Activated naive CD4-positive, alpha-beta T cell treated with anti-CD3 and anti-CD28 coated beads, Interleukin-2, amount 50 U/mL, for 24 hours (primary cell): ENCODE data around the gene ACE.

Experiments used
- H3K27ac Mint-ChIP-seq: one replicate; pipeline ENCODE4 v1.8.0; 2021; ENCODE audit warnings: mild to moderate bottlenecking, mixed read lengths
- H3K27me3 Mint-ChIP-seq: one replicate; pipeline ENCODE4 v1.8.0; 2021; ENCODE audit warnings: mixed read lengths
- H3K36me3 Mint-ChIP-seq: one replicate; pipeline ENCODE4 v1.8.0; 2021; ENCODE audit warnings: mixed read lengths
- H3K4me1 Mint-ChIP-seq: one replicate; pipeline ENCODE4 v1.8.0; 2021; ENCODE audit warnings: mixed read lengths
- H3K4me3 Mint-ChIP-seq: one replicate; pipeline ENCODE4 v1.8.0; 2021; ENCODE audit warnings: mild to moderate bottlenecking, mixed read lengths
- H3K9me3 Mint-ChIP-seq: one replicate; pipeline ENCODE4 v1.8.0; 2021; ENCODE audit warnings: mixed read lengths

The ACE gene

GRCh38 chr17:63477480-63478440 is 899 bp downstream of the ACE start:
- Mint-ChIP-seq H3K4me1 (peaks cover 7% of the 10 kb centered on the region), H3K27ac (no peak overlapping the region), H3K36me3 (no peaks in the 10 kb centered on the region), H3K9me3 (no peaks in the 10 kb centered on the region), H3K4me3 (peak overlapping the region; percentile 76), H3K27me3 (peaks cover 15% of the 10 kb centered on the region)

- Mint-ChIP-seq H3K27me3 (peaks cover 15% of the 10 kb centered on the region), H3K4me3 (no peak overlapping the region), H3K27ac (no peak overlapping the region), H3K36me3 (no peaks in the 10 kb centered on the region), H3K9me3 (no peaks in the 10 kb centered on the region), H3K4me1 (peaks cover 7% of the 10 kb centered on the region)
Observed at GRCh38 chr17:63478814-63479494, 2.1 kb downstream of the ACE start.

- no peak overlapping the region for H3K27ac Mint-ChIP-seq
- H3K4me3 Mint-ChIP-seq = no peak overlapping the region
- H3K9me3 Mint-ChIP-seq = no peaks in the 10 kb centered on the region
- H3K36me3 Mint-ChIP-seq = no peaks in the 10 kb centered on the region
- peaks cover 13% of the 10 kb centered on the region for H3K27me3 Mint-ChIP-seq
- H3K4me1 Mint-ChIP-seq = peaks cover 7% of the 10 kb centered on the region
Observed at GRCh38 chr17:63479495-63480184, 2.8 kb downstream of the ACE start.

- Mint-ChIP-seq H3K4me3 (no peak overlapping the region), H3K9me3 (no peaks in the 10 kb centered on the region), H3K36me3 (no peaks in the 10 kb centered on the region), H3K27me3 (peaks cover 13% of the 10 kb centered on the region), H3K4me1 (peaks cover 7% of the 10 kb centered on the region), H3K27ac (no peak overlapping the region)
Observed at GRCh38 chr17:63480192-63480784, 3.4 kb downstream of the ACE start.

- Mint-ChIP-seq H3K27ac (no peak overlapping the region), H3K9me3 (no peaks in the 10 kb centered on the region), H3K4me3 (no peak overlapping the region), H3K36me3 (no peaks in the 10 kb centered on the region), H3K27me3 (peaks cover 11% of the 10 kb centered on the region), H3K4me1 (peaks cover 7% of the 10 kb centered on the region)
Observed at GRCh38 chr17:63480826-63481487, 4.1 kb downstream of the ACE start.

- peaks cover 7% of the 10 kb centered on the region for H3K4me1 Mint-ChIP-seq
- no peaks in the 10 kb centered on the region for H3K36me3 Mint-ChIP-seq
- H3K4me3 Mint-ChIP-seq = no peak overlapping the region
- H3K27me3 Mint-ChIP-seq = peaks cover 11% of the 10 kb centered on the region
- no peaks in the 10 kb centered on the region for H3K9me3 Mint-ChIP-seq
- peak overlapping the region; percentile 51 for H3K27ac Mint-ChIP-seq
Observed at GRCh38 chr17:63481488-63481870, 4.6 kb downstream of the ACE start.

- no peak overlapping the region for H3K4me3 Mint-ChIP-seq
- peaks cover 6% of the 10 kb centered on the region for H3K4me1 Mint-ChIP-seq
- H3K27me3 Mint-ChIP-seq = peaks cover 11% of the 10 kb centered on the region
- no peaks in the 10 kb centered on the region for H3K36me3 Mint-ChIP-seq
- H3K9me3 Mint-ChIP-seq = no peaks in the 10 kb centered on the region
- no peak overlapping the region for H3K27ac Mint-ChIP-seq
Observed at GRCh38 chr17:63482509-63482908, 5.6 kb downstream of the ACE start.

GRCh38 chr17:63483038-63483437 is 6.2 kb downstream of the ACE start:
- H3K9me3 Mint-ChIP-seq = no peaks in the 10 kb centered on the region
- H3K27me3 Mint-ChIP-seq = peaks cover 6% of the 10 kb centered on the region
- H3K4me1 Mint-ChIP-seq = peaks cover under 1% of the 10 kb centered on the region
- H3K27ac Mint-ChIP-seq = no peak overlapping the region
- H3K36me3 Mint-ChIP-seq = no peaks in the 10 kb centered on the region
- no peak overlapping the region for H3K4me3 Mint-ChIP-seq

- no peak overlapping the region for H3K4me3 Mint-ChIP-seq
- peaks cover 2% of the 10 kb centered on the region for H3K27me3 Mint-ChIP-seq
- H3K36me3 Mint-ChIP-seq = no peaks in the 10 kb centered on the region
Observed at GRCh38 chr17:63483655-63484575, 7.1 kb downstream of the ACE start.

GRCh38 chr17:63486317-63487013 is 9.6 kb downstream of the ACE start:
- Mint-ChIP-seq H3K4me3 (no peak overlapping the region), H3K9me3 (no peaks in the 10 kb centered on the region), H3K4me1 (no peaks in the 10 kb centered on the region), H3K36me3 (no peaks in the 10 kb centered on the region), H3K27ac (no peak overlapping the region), H3K27me3 (no peaks in the 10 kb centered on the region)

More at GRCh38 chr17:63483655-63484575, 7.1 kb downstream of the ACE start:
- no peak overlapping the region for H3K27ac Mint-ChIP-seq
- no peaks in the 10 kb centered on the region for H3K9me3 Mint-ChIP-seq
- H3K4me1 Mint-ChIP-seq = no peaks in the 10 kb centered on the region

- no peak overlapping the region for H3K27ac Mint-ChIP-seq
- H3K4me3 Mint-ChIP-seq = no peak overlapping the region
- H3K9me3 Mint-ChIP-seq = no peaks in the 10 kb centered on the region
- no peaks in the 10 kb centered on the region for H3K36me3 Mint-ChIP-seq
- no peaks in the 10 kb centered on the region for H3K27me3 Mint-ChIP-seq
- no peaks in the 10 kb centered on the region for H3K4me1 Mint-ChIP-seq
Observed at GRCh38 chr17:63487014-63487339, 10.1 kb downstream of the ACE start.

GRCh38 chr17:63488851-63489250 is 12.0 kb downstream of the ACE start:
- Mint-ChIP-seq H3K27ac (no peak overlapping the region), H3K27me3 (no peaks in the 10 kb centered on the region), H3K9me3 (no peaks in the 10 kb centered on the region), H3K4me1 (no peaks in the 10 kb centered on the region), H3K4me3 (no peak overlapping the region), H3K36me3 (no peaks in the 10 kb centered on the region)

GRCh38 chr17:63489291-63489690 is 12.4 kb downstream of the ACE start:
- Mint-ChIP-seq H3K4me1 (no peaks in the 10 kb centered on the region), H3K27me3 (no peaks in the 10 kb centered on the region), H3K27ac (no peak overlapping the region), H3K36me3 (no peaks in the 10 kb centered on the region), H3K4me3 (no peak overlapping the region), H3K9me3 (no peaks in the 10 kb centered on the region)

GRCh38 chr17:63490329-63490728 is 13.5 kb downstream of the ACE start:
- Mint-ChIP-seq H3K9me3 (no peaks in the 10 kb centered on the region), H3K4me1 (no peaks in the 10 kb centered on the region), H3K36me3 (no peaks in the 10 kb centered on the region), H3K27me3 (no peaks in the 10 kb centered on the region), H3K27ac (no peak overlapping the region), H3K4me3 (no peak overlapping the region)
